ENCODE data around the gene NLRP4.
A peak's percentile ranks its signal among the peaks of the same experiment; 100 is the strongest.
"Not testable (repeated sequence)": the region's sequence is repeated elsewhere in the genome, so short reads cannot be mapped to it uniquely, and the experiment has no call there.

The NLRP4 gene

DNA sequence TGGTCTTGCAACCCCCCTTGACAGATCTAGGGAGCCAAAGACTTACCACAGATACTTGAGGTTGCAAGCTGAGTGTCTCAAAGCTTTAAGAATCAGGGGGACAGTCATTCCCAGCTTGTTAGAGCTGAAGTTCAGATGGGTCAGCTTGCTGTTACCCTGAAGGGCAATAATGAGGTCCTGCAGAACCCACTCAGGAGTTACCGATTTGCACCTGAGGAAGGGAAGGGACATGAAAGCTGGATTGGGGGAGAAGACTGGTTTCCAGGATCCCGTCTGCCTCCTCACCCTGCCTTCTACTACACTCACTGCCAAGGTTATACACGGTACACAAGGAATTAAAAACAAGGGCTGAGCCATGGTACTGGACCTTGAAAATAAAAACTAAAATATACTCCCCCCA lies 71.4 kb downstream of the NLRP4 start:
- TF ChIP-seq, protein P1, sequence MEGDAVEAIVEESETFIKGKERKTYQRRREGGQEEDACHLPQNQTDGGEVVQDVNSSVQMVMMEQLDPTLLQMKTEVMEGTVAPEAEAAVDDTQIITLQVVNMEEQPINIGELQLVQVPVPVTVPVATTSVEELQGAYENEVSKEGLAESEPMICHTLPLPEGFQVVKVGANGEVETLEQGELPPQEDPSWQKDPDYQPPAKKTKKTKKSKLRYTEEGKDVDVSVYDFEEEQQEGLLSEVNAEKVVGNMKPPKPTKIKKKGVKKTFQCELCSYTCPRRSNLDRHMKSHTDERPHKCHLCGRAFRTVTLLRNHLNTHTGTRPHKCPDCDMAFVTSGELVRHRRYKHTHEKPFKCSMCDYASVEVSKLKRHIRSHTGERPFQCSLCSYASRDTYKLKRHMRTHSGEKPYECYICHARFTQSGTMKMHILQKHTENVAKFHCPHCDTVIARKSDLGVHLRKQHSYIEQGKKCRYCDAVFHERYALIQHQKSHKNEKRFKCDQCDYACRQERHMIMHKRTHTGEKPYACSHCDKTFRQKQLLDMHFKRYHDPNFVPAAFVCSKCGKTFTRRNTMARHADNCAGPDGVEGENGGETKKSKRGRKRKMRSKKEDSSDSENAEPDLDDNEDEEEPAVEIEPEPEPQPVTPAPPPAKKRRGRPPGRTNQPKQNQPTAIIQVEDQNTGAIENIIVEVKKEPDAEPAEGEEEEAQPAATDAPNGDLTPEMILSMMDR (IDR thresholded peaks at IDR 0.05; ENCODE audit: borderline replicate concordance, insufficient read depth, low read depth, low read length) = no peak
- no peak overlapping the region for H3K4me3 ChIP-seq (ENCODE audit: low read depth, low read length)

DNA sequence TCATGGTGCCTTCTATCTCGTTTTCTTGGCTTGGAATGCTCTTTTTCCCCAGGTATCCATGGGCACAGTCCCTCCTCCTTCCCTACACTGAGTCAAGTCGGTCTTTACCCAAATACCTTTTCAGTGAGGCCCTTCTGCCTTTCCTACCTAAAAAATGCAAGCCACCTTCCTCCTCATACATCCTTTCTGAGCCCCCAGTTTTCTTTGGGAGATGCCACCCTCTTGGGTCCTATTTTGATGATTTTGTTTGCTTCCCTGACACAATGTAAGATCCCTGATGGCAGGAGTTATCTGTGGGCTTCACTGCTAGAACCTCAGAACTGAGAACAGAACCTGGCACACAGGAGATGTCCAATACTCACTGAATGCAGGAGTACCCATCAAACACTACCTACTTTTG lies 73.5 kb downstream of the NLRP4 start:
- no peak overlapping the region for H3K4me3 ChIP-seq (ENCODE audit: low read depth, low read length)
- TF ChIP-seq, protein P1 (IDR thresholded peaks at IDR 0.05; ENCODE audit: borderline replicate concordance, insufficient read depth, low read depth, low read length) = no peak

DNA sequence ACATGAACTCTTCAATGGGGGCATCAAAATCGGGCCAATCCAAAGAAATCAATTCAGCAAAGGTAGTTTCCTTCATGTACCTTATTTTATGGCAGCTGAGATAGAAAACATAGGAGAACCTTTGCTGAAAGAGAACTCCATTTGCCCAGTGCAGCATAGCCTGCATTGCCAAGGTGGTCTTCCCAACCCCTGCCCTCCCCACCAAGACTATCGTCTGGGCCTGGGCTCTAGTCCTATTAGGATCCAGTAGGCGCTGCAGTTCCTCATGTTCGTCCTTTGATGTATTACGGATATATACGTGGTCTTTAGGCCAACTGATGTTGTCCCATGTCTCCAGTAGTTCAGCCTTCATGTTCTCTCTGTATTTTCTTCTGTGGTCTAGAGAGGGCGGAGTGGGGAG lies 76.6 kb downstream of the NLRP4 start:
- no peak overlapping the region for H3K4me3 ChIP-seq (ENCODE audit: low read depth, low read length)
- TF ChIP-seq, protein P1 (IDR thresholded peaks at IDR 0.05; ENCODE audit: borderline replicate concordance, insufficient read depth, low read depth, low read length) = no peak

DNA sequence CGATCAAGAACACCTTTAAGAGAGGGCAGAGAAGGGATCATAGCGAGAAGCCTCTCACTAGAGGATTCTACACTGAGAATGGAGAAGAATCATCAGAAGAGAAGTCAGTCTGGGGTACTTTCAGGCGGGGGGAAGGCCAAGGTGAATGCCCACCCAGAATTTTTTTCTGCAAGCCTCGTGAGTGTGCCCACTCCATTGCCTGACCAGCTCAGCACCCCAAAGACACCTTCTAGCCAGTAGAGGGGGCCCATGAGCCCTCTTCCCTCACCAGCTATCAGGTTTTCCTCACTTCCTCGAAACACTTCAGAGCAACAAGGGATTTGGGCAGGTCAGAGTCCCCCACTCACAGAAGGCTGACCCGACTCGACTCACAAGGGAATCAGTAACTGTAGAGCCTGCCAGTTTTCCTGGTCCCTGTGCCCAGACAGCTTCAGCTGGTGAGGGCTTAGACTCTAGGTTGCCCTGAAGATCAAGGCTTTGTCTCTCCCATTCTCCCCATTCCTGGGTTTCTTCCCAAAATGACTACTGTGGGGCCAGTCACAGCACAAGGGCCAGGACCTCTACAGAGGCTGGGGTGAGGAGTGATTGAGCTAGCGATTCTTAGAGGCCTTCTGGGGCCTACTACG lies 77.4 kb downstream of the NLRP4 start:
- TF ChIP-seq, protein P1 (IDR thresholded peaks at IDR 0.05; ENCODE audit: borderline replicate concordance, insufficient read depth, low read depth, low read length) = peak; percentile 61
- H3K4me3 ChIP-seq (ENCODE audit: low read depth, low read length) = no peak overlapping the region

DNA sequence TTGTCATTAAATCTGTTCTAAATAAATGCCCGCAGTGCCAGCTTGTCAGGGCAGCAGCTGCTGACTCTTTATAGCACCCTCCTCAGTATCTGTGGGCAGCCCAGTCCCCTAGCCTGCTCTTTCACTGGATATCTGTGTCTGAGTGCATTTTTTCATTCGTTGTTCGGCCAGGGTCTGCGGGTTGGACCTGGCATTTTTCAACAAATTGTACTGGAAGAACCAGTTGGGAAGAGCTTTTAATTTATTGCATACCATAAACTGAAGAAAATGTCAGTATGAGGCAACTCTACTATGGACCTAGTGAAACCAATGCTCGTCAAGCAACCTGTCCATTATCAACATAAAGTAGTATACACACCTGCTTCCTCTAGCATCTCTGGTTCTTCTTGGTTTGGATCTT lies 87.2 kb downstream of the NLRP4 start:
- TF ChIP-seq, protein P1 (IDR thresholded peaks at IDR 0.05; ENCODE audit: borderline replicate concordance, insufficient read depth, low read depth, low read length) = no peak
- no peak overlapping the region for H3K4me3 ChIP-seq (ENCODE audit: low read depth, low read length)

DNA sequence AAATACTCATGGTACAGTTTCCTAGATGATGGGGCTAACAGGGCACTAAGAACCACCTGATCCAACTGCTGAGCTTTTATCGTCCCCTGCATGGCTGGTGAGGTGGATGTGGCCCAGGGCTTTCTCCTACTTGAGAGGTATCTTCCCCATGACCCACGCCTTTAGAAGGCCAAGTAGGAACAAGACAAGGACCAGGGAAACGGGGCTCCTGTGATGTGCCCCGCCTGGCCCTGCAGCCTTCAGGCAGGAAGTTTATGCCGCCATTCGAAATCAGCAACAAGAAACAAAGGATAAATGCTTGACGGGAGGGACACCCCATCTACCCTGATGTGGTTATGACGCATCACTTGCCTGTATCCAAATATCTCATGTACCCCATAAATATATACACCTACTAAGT lies 91.7 kb downstream of the NLRP4 start:
- TF ChIP-seq, protein P1 (IDR thresholded peaks at IDR 0.05; ENCODE audit: borderline replicate concordance, insufficient read depth, low read depth, low read length) = no peak
- H3K4me3 ChIP-seq (ENCODE audit: low read depth, low read length) = no peak overlapping the region

DNA sequence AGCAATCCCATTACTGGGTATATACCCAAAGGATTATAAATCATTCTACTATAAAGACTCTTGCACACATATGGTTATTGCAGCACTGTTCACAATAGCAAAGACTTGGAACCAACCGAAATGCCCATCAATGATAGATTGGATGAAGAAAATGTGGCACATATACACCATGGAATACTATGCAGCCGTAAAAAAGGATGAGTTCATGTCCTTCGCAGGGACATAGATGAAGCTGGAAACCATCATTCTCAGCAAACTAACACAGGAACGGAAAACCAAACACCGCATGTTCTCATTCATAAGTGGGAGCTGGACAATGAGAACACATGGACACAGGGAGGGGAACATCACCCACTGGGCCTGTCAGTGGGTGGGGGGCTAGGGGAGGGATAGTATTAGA lies 92.9 kb downstream of the NLRP4 start:
- not testable (repeated sequence) for H3K4me3 ChIP-seq (ENCODE audit: low read depth, low read length)

Measured in GM12875 (cell line).